ENCODE results near the gene AIPL1. TPM values are rescaled to one million over a fixed set of nuclear protein-coding genes. Genes with fewer than 3 reads are reported as not detected.
A peak's percentile ranks its signal among the peaks of the same experiment; 100 is the strongest.

The AIPL1 gene
- total and polyA plus RNA-seq, 2 of the 4 experiments (the other 2 are of a cell fraction), result not detected

DNA sequence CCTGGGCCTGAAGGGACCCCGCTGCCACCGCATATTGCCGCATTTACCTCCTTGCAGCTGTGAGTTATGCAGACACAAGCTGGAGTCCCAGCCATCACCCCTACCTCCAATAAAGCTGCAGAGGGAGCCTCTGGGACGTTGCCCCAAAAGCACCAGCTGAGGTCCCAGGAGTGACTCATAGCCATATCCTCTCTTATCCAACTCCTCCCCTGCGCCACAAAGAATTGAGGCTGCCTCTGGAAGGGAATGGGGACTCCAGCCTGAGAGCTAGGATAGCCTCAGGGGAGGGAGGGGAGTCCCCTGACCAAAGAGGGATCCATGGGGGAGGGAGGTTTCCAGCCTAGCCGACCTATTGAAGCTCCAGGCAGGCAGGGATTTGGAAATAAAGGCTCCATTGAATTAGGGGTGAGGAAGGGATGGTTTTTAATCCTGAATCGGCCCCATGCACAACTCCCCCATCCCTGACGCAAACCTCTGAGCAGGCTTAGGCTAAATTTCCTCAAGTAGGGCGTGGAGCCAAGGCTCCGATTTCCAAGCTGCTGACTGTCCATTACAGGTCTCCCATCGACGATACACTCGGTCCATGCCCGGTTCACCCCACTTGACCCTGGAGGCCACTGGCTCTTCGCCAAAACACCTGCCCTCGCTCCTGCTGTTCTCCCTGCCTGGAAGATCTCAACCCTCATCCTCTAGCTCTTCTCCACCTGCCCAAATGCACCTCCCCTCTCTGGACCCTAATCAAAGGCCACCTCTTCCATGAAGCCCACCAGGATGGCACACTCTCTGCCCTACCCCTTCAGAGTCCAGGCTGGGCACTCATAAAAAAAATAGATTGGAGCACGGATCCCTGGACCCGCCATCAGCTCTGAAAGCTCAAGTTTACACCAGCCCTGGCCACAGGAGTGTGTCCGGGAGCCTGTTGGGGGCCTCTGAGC, 36.9 kb upstream of the AIPL1 start:
- H2AK5ac ChIP-seq (ENCODE audit: low read depth, low read length), result peak overlapping the region; percentile 7; the same call in 1 of the 2 replicates
- no peak overlapping the region for H4K91ac ChIP-seq (ENCODE audit: insufficient read depth, low read depth, low read length)
- H4K8ac ChIP-seq (ENCODE audit: low read depth in 2 of 2, low read length in 2 of 2), result 0 out of 4 replicates have a peak overlapping the region, but pooled peaks of 1 of the 2 experiments have one; percentile 13
- peak overlapping the region; percentile 61 for H2AFZ ChIP-seq (replicated peaks; ENCODE audit: low read length, poor library complexity)
- H3K36me3 ChIP-seq (ENCODE audit: control insufficient read depth, insufficient read depth, low read length), result no peaks in the 10 kb centered on the region
- DNase-seq, result peak; percentile 61
- 85% methylated on average over 8 of the region's 19 CpGs; no CpG with 5 or more reads in 1 of the 2 experiments for WGBS, 2 experiments (ENCODE audit: extremely low coverage in 2 of 2, insufficient read length in 1 of 2)
- H4K5ac ChIP-seq (ENCODE audit: low read depth, low read length), result no peak overlapping the region
- H2BK5ac ChIP-seq (ENCODE audit: low read depth, low read length, poor library complexity, severe bottlenecking), result no peak overlapping the region
- no peak overlapping the region for H2BK120ac ChIP-seq (ENCODE audit: low read depth, low read length)
- TF ChIP-seq, protein P1, sequence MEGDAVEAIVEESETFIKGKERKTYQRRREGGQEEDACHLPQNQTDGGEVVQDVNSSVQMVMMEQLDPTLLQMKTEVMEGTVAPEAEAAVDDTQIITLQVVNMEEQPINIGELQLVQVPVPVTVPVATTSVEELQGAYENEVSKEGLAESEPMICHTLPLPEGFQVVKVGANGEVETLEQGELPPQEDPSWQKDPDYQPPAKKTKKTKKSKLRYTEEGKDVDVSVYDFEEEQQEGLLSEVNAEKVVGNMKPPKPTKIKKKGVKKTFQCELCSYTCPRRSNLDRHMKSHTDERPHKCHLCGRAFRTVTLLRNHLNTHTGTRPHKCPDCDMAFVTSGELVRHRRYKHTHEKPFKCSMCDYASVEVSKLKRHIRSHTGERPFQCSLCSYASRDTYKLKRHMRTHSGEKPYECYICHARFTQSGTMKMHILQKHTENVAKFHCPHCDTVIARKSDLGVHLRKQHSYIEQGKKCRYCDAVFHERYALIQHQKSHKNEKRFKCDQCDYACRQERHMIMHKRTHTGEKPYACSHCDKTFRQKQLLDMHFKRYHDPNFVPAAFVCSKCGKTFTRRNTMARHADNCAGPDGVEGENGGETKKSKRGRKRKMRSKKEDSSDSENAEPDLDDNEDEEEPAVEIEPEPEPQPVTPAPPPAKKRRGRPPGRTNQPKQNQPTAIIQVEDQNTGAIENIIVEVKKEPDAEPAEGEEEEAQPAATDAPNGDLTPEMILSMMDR (conservative IDR thresholded peaks at IDR 0.05; ENCODE audit: low read depth, low read length), result peak; percentile 28; the same call in 1 of the 2 replicates
- TF ChIP-seq, protein P2, sequence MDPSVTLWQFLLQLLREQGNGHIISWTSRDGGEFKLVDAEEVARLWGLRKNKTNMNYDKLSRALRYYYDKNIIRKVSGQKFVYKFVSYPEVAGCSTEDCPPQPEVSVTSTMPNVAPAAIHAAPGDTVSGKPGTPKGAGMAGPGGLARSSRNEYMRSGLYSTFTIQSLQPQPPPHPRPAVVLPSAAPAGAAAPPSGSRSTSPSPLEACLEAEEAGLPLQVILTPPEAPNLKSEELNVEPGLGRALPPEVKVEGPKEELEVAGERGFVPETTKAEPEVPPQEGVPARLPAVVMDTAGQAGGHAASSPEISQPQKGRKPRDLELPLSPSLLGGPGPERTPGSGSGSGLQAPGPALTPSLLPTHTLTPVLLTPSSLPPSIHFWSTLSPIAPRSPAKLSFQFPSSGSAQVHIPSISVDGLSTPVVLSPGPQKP (IDR thresholded peaks at IDR 0.05; ENCODE audit: borderline replicate concordance, low read depth, low read length), result no peak
- peak; percentile 28; the same call in 1 of the 2 replicates for TF ChIP-seq FOS (IDR thresholded peaks at IDR 0.05; ENCODE audit: low read depth, low read length)
- TF ChIP-seq BHLHE40 (IDR thresholded peaks at IDR 0.05; ENCODE audit: low read depth, low read length), result no peak
- TF ChIP-seq POLR2A (IDR thresholded peaks at IDR 0.05; ENCODE audit: low read depth, low read length), result no peak
- TF ChIP-seq RFX5 (IDR thresholded peaks at IDR 0.05; ENCODE audit: low read depth, low read length), result no peak
- 0 out of 2 replicates have a peak, but pooled peaks have one; percentile 19 for TF ChIP-seq SMC3 (IDR thresholded peaks at IDR 0.05; ENCODE audit: low read depth, low read length)
- no peak for TF ChIP-seq MXI1 (IDR thresholded peaks at IDR 0.05; ENCODE audit: borderline replicate concordance, low read depth, low read length)
- no peak for TF ChIP-seq CHD1 (IDR thresholded peaks at IDR 0.05; ENCODE audit: low read depth, low read length)
- TF ChIP-seq NFE2L2 (IDR thresholded peaks at IDR 0.05; ENCODE audit: low read depth, low read length), result no peak
- TF ChIP-seq, protein P3, sequence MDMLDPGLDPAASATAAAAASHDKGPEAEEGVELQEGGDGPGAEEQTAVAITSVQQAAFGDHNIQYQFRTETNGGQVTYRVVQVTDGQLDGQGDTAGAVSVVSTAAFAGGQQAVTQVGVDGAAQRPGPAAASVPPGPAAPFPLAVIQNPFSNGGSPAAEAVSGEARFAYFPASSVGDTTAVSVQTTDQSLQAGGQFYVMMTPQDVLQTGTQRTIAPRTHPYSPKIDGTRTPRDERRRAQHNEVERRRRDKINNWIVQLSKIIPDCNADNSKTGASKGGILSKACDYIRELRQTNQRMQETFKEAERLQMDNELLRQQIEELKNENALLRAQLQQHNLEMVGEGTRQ (IDR thresholded peaks at IDR 0.05; ENCODE audit: low read depth, low read length), result no peak
- peak; percentile 38; the same call in 1 of the 2 replicates for TF ChIP-seq RAD21 (IDR thresholded peaks at IDR 0.05; ENCODE audit: low read length)
- peak overlapping the region; percentile 18 for H2AK9ac ChIP-seq (replicated peaks; ENCODE audit: low read depth, low read length, poor library complexity)
- H3K4me2 ChIP-seq (ENCODE audit: low read depth, low read length), result no peak overlapping the region
- ChIA-PET POLR2A (ENCODE audit: unreplicated experiment) (no interaction called here), CTCF (interaction anchor here (0.6 to 1.3 kb wide), 5 partner anchors 13 to 177 kb away, joined by 3 to 4 read pairs (median 3); no protein-coding TSS in a partner anchor)
- H3K9ac ChIP-seq (ENCODE audit: low read depth, low read length), result no peak overlapping the region
- H3K79me1 ChIP-seq (ENCODE audit: low read depth in 1 of 2, low read length in 2 of 2), result no peaks in the 10 kb centered on the region
- no peak overlapping the region for H2BK20ac ChIP-seq (ENCODE audit: low read depth, low read length)
- peaks cover 2% of the 10 kb centered on the region; the same call in 1 of the 2 replicates for H3K9me3 ChIP-seq (ENCODE audit: control insufficient read depth, insufficient read depth, low read length)
- H3K56ac ChIP-seq (ENCODE audit: extremely low read depth, insufficient read depth, low read length), result no peak overlapping the region
- peak; percentile 65 for ATAC-seq (ENCODE audit: low read depth)
- H3K27ac ChIP-seq (ENCODE audit: insufficient read depth, low read length), result no peak overlapping the region
- H3K9me1 ChIP-seq (ENCODE audit: insufficient read depth, low read length), result peaks cover 7% of the 10 kb centered on the region; the same call in 1 of the 2 replicates
- dilution Hi-C loops (cut with HindIII; ENCODE audit: low sequenced_read_pairs, unreplicated experiment), result no loop called here
- no peak overlapping the region for H3K18ac ChIP-seq (ENCODE audit: low read depth, low read length)
- H3K4me3 ChIP-seq (ENCODE audit: insufficient read depth, low read depth, low read length), result no peak overlapping the region
- no TSS peak for BruUV-seq (replicated peaks)
- H3K14ac ChIP-seq (replicated peaks; ENCODE audit: low read depth, low read length), result 0 out of 2 replicates have a peak overlapping the region, but pooled peaks have one; percentile 30
- in situ Hi-C loops (cut with MboI; ENCODE audit: low sequenced_read_pairs), result loop anchor here (10.0 kb wide), 1 partner anchor 173 kb away; the partner anchor contains the start of genes KIAA0753 and TXNDC17
- H3K27me3 ChIP-seq (ENCODE audit: control insufficient read depth, insufficient read depth, low read length), result no peaks in the 10 kb centered on the region
- H3K4me1 ChIP-seq (ENCODE audit: control insufficient read depth, insufficient read depth, low read length), result peaks cover 13% of the 10 kb centered on the region
- no peak overlapping the region for H3K23ac ChIP-seq (ENCODE audit: low read depth, low read length)
- H3K4ac ChIP-seq (ENCODE audit: low read depth, low read length), result no peak overlapping the region
- H4K20me1 ChIP-seq (ENCODE audit: insufficient read depth, low read length), result peaks cover 5% of the 10 kb centered on the region; the same call in 1 of the 2 replicates
- intact Hi-C loops (cut with micrococcal nuclease), result loop anchor here (5.0 kb wide), 2 partner anchors 86 to 121 kb away; partner anchors contain the start of gene PITPNM3
- no peak overlapping the region for H2BK15ac ChIP-seq (ENCODE audit: low read depth, low read length)
